GDM1 (cell line): ENCODE measurements around the gene CREB3L1.
"Not testable (repeated sequence)": the region's sequence is repeated elsewhere in the genome, so short reads cannot be mapped to it uniquely, and the experiment has no call there.

Experiments used
- DNase-seq: peaks from one replicate; lab custom pipeline; 2025; lab: John Stamatoyannopoulos, UW

Gene CREB3L1

DNA sequence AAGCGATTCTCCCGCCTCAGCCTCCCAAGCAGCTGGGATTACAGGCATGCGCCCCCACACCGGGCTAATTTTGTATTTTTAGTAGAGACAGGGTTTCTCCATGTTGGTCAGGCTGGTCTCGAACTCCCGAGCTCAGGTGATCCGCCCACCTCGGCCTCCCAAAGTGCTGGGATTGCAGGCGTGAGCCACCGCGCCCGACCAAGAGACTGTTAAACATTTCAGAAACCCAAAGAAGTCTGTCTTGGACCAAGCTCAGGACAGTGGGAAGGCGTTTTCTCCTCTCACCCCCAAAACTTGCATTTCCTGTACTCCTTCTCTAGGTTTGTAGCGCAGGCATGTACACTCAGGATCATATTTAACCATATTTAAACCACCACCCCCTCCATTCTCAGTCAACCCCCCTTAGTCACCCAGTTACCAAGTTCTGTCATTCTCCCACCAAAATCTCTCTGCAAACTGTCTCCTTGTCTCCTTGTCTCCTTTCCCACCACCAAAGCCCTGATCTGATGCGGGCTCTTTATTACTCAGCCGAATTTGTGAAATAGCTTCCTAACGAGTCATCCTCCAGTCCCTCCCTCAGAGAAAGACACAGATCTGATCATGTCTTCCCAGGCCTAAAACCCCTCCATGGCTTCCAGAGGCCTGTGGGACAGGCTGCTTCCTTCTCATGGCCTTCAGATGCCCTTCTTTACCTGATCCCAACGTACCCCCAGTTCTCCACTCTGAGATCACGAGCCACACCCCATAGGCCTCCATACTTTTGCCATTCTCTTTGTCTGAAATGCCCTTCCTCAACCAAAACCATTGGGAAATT is 29.0 kb upstream of the CREB3L1 start:
- DNase-seq = no peak

DNA sequence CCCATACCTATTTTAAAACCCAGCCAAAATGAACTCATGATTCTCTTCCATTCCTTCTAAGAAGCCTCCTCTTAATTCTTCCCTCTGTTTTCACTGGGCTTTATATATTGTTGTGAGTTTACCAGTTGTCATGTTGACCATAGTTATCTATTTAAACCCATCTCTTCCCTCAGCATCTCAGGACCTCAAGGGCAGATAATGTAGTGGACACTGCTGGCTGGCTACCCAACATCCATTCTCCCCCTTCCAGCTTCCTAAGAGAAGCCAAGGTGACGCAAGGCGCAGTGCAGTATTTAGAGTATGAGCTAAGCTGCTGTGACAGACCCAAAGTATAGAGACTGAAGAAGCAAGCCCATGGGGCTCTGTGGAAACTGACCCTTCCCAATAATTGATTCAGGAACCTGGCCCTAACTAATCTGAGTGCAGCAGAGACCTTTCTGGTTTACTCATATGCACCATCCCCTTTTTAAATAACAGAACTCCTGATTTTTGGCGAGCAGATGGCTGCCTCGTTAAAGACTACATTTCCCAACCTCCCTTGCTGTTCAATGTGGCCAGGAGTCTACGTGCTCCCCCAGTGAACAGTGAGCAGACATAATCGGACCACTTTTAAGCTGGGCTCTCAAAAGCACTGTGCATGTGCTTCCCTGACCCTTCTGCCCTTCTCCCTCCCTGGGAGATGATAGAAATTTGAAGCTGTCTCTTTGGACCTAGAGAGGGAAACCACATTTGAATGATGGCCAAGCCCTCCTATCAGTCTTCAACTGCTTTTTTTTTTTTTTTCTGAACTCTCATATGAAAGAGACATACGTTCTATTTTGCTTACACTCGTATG is 28.1 kb upstream of the CREB3L1 start:
- DNase-seq = no peak

- DNase-seq = no peak
Observed at GRCh38 chr11:46249938-46250744, 27.3 kb upstream of the CREB3L1 start.

DNA sequence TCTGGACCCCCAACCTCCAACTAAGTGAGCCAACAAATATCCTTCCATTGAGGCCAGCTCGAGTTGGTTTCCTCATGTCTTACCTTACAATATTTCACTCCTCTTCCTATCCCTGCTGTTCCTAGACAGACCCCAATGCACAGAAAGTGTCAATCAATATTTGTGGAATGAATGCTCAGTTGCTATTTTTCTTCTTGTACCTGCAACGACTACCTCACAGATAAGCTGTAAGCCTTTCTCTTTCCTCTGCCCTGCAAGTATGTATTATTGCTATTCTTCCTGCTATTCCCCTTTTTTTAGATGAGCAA is 26.8 kb upstream of the CREB3L1 start:
- DNase-seq = no peak

GRCh38 chr11:46251954-46252353 is 25.5 kb upstream of the CREB3L1 start:
- no peak for DNase-seq

- DNase-seq = no peak
Observed at GRCh38 chr11:46252373-46252914, 25.0 kb upstream of the CREB3L1 start.

GRCh38 chr11:46253258-46254132 is 24.0 kb upstream of the CREB3L1 start:
- no peak for DNase-seq

DNA sequence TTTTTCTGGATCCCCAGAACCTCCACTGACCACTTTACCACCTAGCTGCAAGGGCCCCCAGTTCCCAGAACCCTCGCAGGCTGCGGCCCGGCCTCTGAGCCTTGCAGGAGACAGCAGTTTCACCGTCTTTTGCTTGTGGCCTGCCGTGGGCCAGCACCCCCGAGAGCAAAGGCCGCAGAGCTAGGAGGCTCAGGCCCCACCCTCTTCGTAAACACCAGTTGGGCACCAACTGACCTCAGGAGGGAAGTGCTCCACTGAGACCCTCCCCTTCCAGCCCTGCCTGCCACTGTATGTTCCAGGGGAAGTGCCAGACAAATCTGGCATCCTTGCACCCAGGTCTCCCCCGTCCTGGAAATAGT is 23.4 kb upstream of the CREB3L1 start:
- DNase-seq = no peak

- no peak for DNase-seq
Observed at GRCh38 chr11:46256540-46257001, 20.9 kb upstream of the CREB3L1 start.

DNA sequence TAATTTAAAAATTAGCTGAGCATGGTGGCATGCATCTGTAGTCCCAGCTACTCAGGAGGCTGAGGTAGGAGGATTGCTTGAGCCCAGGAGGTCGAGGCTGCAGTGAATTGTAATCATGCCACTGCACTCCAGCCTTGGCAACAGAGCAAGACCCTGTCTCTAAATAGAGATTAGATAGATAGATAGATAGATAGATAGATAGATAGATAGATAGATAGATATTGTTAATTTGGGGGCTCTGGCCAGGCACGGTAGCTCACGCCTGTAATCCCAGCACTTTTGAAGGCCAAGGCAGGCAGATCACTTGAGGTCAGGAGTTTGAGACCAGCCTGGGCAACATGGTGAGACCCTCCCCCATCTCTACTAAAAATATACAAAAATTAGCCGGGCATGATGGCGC is 18.1 kb upstream of the CREB3L1 start:
- DNase-seq = not testable (repeated sequence)

DNA sequence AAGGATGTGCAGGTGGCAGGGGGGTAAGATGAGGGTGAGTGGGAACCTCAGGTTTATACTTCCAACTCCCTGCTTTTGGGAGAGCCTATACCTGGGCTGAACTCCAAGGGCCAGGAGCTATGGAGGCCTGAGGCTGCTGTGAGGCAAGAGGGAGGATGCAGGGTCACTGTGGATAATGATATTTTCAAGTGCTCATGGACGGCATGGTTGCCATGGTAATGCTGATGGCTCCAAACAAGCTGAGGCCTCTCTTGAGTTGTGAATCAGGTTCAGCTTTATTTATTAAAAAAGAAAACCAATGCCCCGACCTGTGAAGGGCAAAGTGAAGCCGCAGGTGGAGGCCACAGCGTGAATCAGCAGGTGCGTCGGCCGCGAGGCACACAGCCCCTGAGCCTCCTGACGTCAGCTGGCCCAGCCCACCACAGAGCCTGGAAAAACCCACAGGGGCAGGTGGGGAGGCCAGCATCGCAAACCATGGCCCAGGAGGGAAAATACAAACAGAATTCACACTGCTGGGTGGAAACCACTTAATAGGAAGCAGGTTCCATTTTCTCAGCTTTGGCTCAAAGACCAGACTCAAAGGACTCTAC is 17.4 kb upstream of the CREB3L1 start:
- DNase-seq = no peak

- no peak for DNase-seq
Observed at GRCh38 chr11:46263120-46263519, 14.3 kb upstream of the CREB3L1 start.

GRCh38 chr11:46264030-46264429 is 13.4 kb upstream of the CREB3L1 start:
- no peak for DNase-seq

GRCh38 chr11:46264976-46265375 is 12.5 kb upstream of the CREB3L1 start:
- no peak for DNase-seq

- no peak for DNase-seq
Observed at GRCh38 chr11:46265764-46266163, 11.7 kb upstream of the CREB3L1 start.

DNA sequence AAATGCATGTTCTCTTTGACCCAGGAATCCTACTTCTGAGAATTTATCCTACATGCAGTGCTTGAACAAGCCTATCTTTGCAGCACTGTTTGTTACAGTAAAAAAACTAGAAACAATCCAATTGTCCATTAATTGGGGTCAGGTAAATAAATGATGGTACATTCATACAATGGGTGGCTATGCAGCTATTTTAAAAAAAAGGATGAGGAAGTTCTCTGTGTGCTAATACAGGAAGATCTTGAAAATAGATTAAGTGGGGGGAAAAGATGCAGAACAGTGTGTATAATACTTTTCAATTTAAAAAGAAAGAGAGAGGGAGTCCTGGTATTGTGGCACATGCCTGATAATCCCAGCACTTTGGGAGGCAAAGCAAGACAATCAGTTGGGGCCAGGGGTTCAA is 9.5 kb upstream of the CREB3L1 start:
- DNase-seq = no peak

DNA sequence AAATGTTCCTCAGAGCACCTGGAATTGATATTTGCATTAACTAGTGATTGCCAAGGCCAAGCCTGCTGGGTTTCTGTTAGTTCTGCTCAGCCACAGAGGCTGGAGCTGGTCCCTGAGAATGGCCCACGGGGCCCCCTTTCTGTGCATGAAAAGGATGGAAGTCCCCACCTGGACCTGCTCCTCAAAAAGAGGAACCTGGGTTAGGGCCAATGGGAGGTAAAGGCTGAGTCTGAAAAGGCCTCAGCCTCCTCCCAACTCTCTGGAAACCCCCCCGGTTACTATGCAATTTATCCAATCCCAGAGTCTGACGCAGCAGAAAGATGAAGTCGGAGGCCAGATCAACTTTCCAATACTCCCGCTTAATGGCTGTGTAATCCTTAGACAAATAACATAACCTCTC is 6.8 kb upstream of the CREB3L1 start:
- DNase-seq = no peak

GRCh38 chr11:46271407-46271806 is 6.1 kb upstream of the CREB3L1 start:
- no peak for DNase-seq

- no peak for DNase-seq
Observed at GRCh38 chr11:46271875-46272815, 5.3 kb upstream of the CREB3L1 start.
